Suppressor macrophage (primary cell): ENCODE results near the gene RECK.
"Not testable (repeated sequence)": the region's sequence is repeated elsewhere in the genome, so short reads cannot be mapped to it uniquely, and the experiment has no call there.

Source experiments
- DNase-seq, 4 experiments: peaks; one replicate each; pipeline ENCODE4 v3.0.0-alpha.2; 2020 to 2022
- total RNA-seq, 17 experiments: gene quantifications; one replicate each; lab custom pipeline; 2026; ENCODE audit warnings: mixed read lengths in 6 of 17, inconsistent platforms in 3 of 17; lab: John Stamatoyannopoulos, UW

Gene RECK
- 2.7 to 13.9 (median 6.8) reads per million in 17 experiments for total RNA-seq

- peak; percentile 92 to 95 (median 94) for DNase-seq
Measured at GRCh38 chr9:36036780-36037548, at the start of gene RECK. RECK (plus strand) TSS chr9:36036913; CDS start chr9:36036999, 86 bp downstream.

GRCh38 chr9:35990155-35990554, 46.6 kb upstream of the RECK start:
- no peak for DNase-seq

- DNase-seq = not testable (repeated sequence)
Measured at GRCh38 chr9:35993136-35993535, 43.6 kb upstream of the RECK start.

- no peak for DNase-seq
Measured at GRCh38 chr9:35993976-35994720, 42.6 kb upstream of the RECK start.

- no peak for DNase-seq
Measured at GRCh38 chr9:35994959-35995358, 41.8 kb upstream of the RECK start.

- DNase-seq = no peak
Measured at GRCh38 chr9:35996358-35996970, 40.2 kb upstream of the RECK start.

- DNase-seq = peak in 1 of 4 experiments; percentile 2
Measured at GRCh38 chr9:35997016-35997415, 39.7 kb upstream of the RECK start.

- DNase-seq = no peak
Measured at GRCh38 chr9:35998333-35998732, 38.4 kb upstream of the RECK start.

- DNase-seq = no peak
Measured at GRCh38 chr9:36005891-36006290, 30.8 kb upstream of the RECK start.

- DNase-seq = peak in 2 of 4 experiments; percentile 34 to 35
Measured at GRCh38 chr9:36006549-36007315, 30.0 kb upstream of the RECK start.

- DNase-seq = peak in 2 of 4 experiments; percentile 18 to 41
Measured at GRCh38 chr9:36007316-36007708, 29.4 kb upstream of the RECK start.

GRCh38 chr9:36007852-36008251, 28.9 kb upstream of the RECK start:
- no peak for DNase-seq

- peak; percentile 65 to 87 (median 82) for DNase-seq
Measured at GRCh38 chr9:36008774-36009300, 27.9 kb upstream of the RECK start.

GRCh38 chr9:36011379-36011778, 25.3 kb upstream of the RECK start:
- no peak for DNase-seq

GRCh38 chr9:36017278-36017677, 19.4 kb upstream of the RECK start:
- DNase-seq = no peak

GRCh38 chr9:36018129-36018528, 18.6 kb upstream of the RECK start:
- no peak for DNase-seq

GRCh38 chr9:36018891-36019720, 17.6 kb upstream of the RECK start:
- DNase-seq = no peak

- DNase-seq = no peak
Measured at GRCh38 chr9:36021968-36022367, 14.7 kb upstream of the RECK start.

- peak; percentile 64 to 75 (median 68) for DNase-seq
Measured at GRCh38 chr9:36023260-36024048, 13.3 kb upstream of the RECK start.

GRCh38 chr9:36025746-36026145, 11.0 kb upstream of the RECK start:
- no peak for DNase-seq
